BLaER1 treated with 17β-estradiol and CSF1 and Interleukin-3, amounts not matched to agents 10 nM and 100 nM (cell line): ENCODE data around the gene DMXL2.

Experiments
- H3K27ac ChIP-seq, 11 experiments: shearing (Covaris generic); formaldehyde crosslinking; 2 replicates each; pipeline ENCODE4 v1.8.1; 2022
- H3K27me3 ChIP-seq, 11 experiments: shearing (Covaris generic); formaldehyde crosslinking; 2 replicates each; pipeline ENCODE4 v1.8.1; 2022
- H3K36me3 ChIP-seq, 11 experiments: shearing (Covaris generic); formaldehyde crosslinking; 2 replicates each; pipeline ENCODE4 v1.8.1; 2022
- H3K4me1 ChIP-seq, 10 experiments: shearing (Covaris generic); formaldehyde crosslinking; 2 replicates each; pipeline ENCODE4 v1.8.1; 2022
- H3K4me2 ChIP-seq, 11 experiments: shearing (Covaris generic); formaldehyde crosslinking; 2 replicates each; pipeline ENCODE4 v1.8.1; 2022
- H3K4me3 ChIP-seq, 10 experiments: shearing (Covaris generic); formaldehyde crosslinking; 2 replicates each; pipeline ENCODE4 v1.8.1; 2022
- H3K9ac ChIP-seq, 11 experiments: shearing (Covaris generic); formaldehyde crosslinking; 2 replicates each; pipeline ENCODE4 v1.8.1; 2022
- H3K9me3 ChIP-seq, 11 experiments: shearing (Covaris generic); formaldehyde crosslinking; replicated peaks in 1 of 11; 2 replicates each; pipeline ENCODE4 v1.8.1; 2022
- H4K20me1 ChIP-seq, 11 experiments: shearing (Covaris generic); formaldehyde crosslinking; 2 replicates each; pipeline ENCODE4 v1.8.1; 2022
- Cebpa-rat ChIP-seq, 11 experiments: shearing (Covaris generic); IDR thresholded peaks; 2 replicates each; pipeline ENCODE4 v1.8.1; 2022

DMXL2 gene

GRCh38 chr15:51503003-51503402 lies 119.6 kb downstream of the DMXL2 start:
- Histone ChIP-seq H3K36me3 (peaks cover 0 to 100% (median 8%) of the 10 kb centered on the region in 11 experiments; a peak in 13 of 22 replicates), H3K9me3 (no peaks in the 10 kb centered on the region), H3K27ac (no peak overlapping the region), H3K4me2 (no peak overlapping the region), H3K27me3 (no peaks in the 10 kb centered on the region), H3K9ac (no peak overlapping the region), H3K4me3 (no peak overlapping the region), H4K20me1 (peaks cover 0 to 79% (median 0%) of the 10 kb centered on the region in 11 experiments; a peak in 4 of 22 replicates), H3K4me1 (peaks cover 0 to 13% (median 0%) of the 10 kb centered on the region in 10 experiments; a peak in 1 of 20 replicates)
- TF ChIP-seq Cebpa-rat (IDR thresholded peaks at IDR 0.05), result no peak

- Histone ChIP-seq H3K27me3 (no peaks in the 10 kb centered on the region), H3K4me1 (peaks cover 0 to 26% (median 9%) of the 10 kb centered on the region in 10 experiments; a peak in 14 of 20 replicates), H3K4me3 (no peak overlapping the region), H3K36me3 (peaks cover 0 to 95% (median 8%) of the 10 kb centered on the region in 11 experiments; a peak in 11 of 22 replicates), H3K4me2 (no peak overlapping the region), H3K9ac (no peak overlapping the region), H3K27ac (no peak overlapping the region), H4K20me1 (peaks cover 0 to 89% (median 0%) of the 10 kb centered on the region in 11 experiments; a peak in 4 of 22 replicates), H3K9me3 (no peaks in the 10 kb centered on the region)
- TF ChIP-seq Cebpa-rat (IDR thresholded peaks at IDR 0.05), result no peak
Measured at GRCh38 chr15:51499379-51499976, 123.1 kb downstream of the DMXL2 start.

- Histone ChIP-seq H3K4me3 (no peak overlapping the region), H3K4me2 (no peak overlapping the region), H3K9ac (no peak overlapping the region), H3K36me3 (peaks cover 0 to 92% (median 8%) of the 10 kb centered on the region in 11 experiments; a peak in 11 of 22 replicates), H3K27ac (no peak overlapping the region), H3K27me3 (no peaks in the 10 kb centered on the region), H4K20me1 (peaks cover 0 to 89% (median 0%) of the 10 kb centered on the region in 11 experiments; a peak in 4 of 22 replicates), H3K4me1 (peaks cover 0 to 26% (median 9%) of the 10 kb centered on the region in 10 experiments; a peak in 14 of 20 replicates), H3K9me3 (no peaks in the 10 kb centered on the region)
- TF ChIP-seq Cebpa-rat (IDR thresholded peaks at IDR 0.05), result no peak
Measured at GRCh38 chr15:51497806-51498205, 124.8 kb downstream of the DMXL2 start.

- H3K36me3 ChIP-seq, result peaks cover 0 to 91% (median 8%) of the 10 kb centered on the region in 11 experiments; a peak in 9 of 22 replicates
Measured at GRCh38 chr15:51496246-51496645, 126.3 kb downstream of the DMXL2 start.

GRCh38 chr15:51494411-51495314 lies 127.9 kb downstream of the DMXL2 start:
- no peak overlapping the region for H3K4me2 ChIP-seq
- no peak overlapping the region for H3K27ac ChIP-seq
- no peaks in the 10 kb centered on the region for H3K9me3 ChIP-seq
- no peak overlapping the region for H3K9ac ChIP-seq
- peaks cover 0 to 91% (median 8%) of the 10 kb centered on the region in 11 experiments; a peak in 9 of 22 replicates for H3K36me3 ChIP-seq
- TF ChIP-seq Cebpa-rat (IDR thresholded peaks at IDR 0.05), result no peak
- H3K4me3 ChIP-seq, result no peak overlapping the region
- no peaks in the 10 kb centered on the region for H3K27me3 ChIP-seq
- peaks cover 0 to 95% (median 0%) of the 10 kb centered on the region in 11 experiments; a peak in 3 of 22 replicates for H4K20me1 ChIP-seq
- peaks cover 0 to 26% (median 9%) of the 10 kb centered on the region in 10 experiments; a peak in 14 of 20 replicates for H3K4me1 ChIP-seq

More at GRCh38 chr15:51496246-51496645, 126.3 kb downstream of the DMXL2 start:
- peaks cover 0 to 96% (median 0%) of the 10 kb centered on the region in 11 experiments; a peak in 4 of 22 replicates for H4K20me1 ChIP-seq
- no peaks in the 10 kb centered on the region for H3K9me3 ChIP-seq
- no peak for TF ChIP-seq Cebpa-rat (IDR thresholded peaks at IDR 0.05)
- no peak overlapping the region for H3K4me3 ChIP-seq
- no peaks in the 10 kb centered on the region for H3K27me3 ChIP-seq
- H3K27ac ChIP-seq, result no peak overlapping the region
- H3K9ac ChIP-seq, result no peak overlapping the region
- peaks cover 0 to 26% (median 9%) of the 10 kb centered on the region in 10 experiments; a peak in 14 of 20 replicates for H3K4me1 ChIP-seq
- H3K4me2 ChIP-seq, result peak overlapping the region in 7 of 11 experiments; percentile 2 to 35 (median 13); a peak in 7 of 22 replicates

- peaks cover 0 to 91% (median 8%) of the 10 kb centered on the region in 11 experiments; a peak in 9 of 22 replicates for H3K36me3 ChIP-seq
- no peaks in the 10 kb centered on the region for H3K9me3 ChIP-seq
- H3K9ac ChIP-seq, result no peak overlapping the region
- H3K27ac ChIP-seq, result no peak overlapping the region
- H4K20me1 ChIP-seq, result peaks cover 0 to 95% (median 0%) of the 10 kb centered on the region in 11 experiments; a peak in 3 of 22 replicates
- H3K4me1 ChIP-seq, result peaks cover 0 to 26% (median 9%) of the 10 kb centered on the region in 10 experiments; a peak in 14 of 20 replicates
- H3K4me3 ChIP-seq, result no peak overlapping the region
- no peaks in the 10 kb centered on the region for H3K27me3 ChIP-seq
- no peak for TF ChIP-seq Cebpa-rat (IDR thresholded peaks at IDR 0.05)
- H3K4me2 ChIP-seq, result no peak overlapping the region
Measured at GRCh38 chr15:51493892-51494291, 128.7 kb downstream of the DMXL2 start.

- H3K27ac ChIP-seq, result no peak overlapping the region
- H3K9ac ChIP-seq, result no peak overlapping the region
- H4K20me1 ChIP-seq, result peaks cover 0 to 90% (median 0%) of the 10 kb centered on the region in 11 experiments; a peak in 3 of 22 replicates
- no peak for TF ChIP-seq Cebpa-rat (IDR thresholded peaks at IDR 0.05)
- peaks cover 3 to 91% (median 9%) of the 10 kb centered on the region in 11 experiments; a peak in 20 of 22 replicates for H3K36me3 ChIP-seq
- no peak overlapping the region for H3K4me2 ChIP-seq
- no peaks in the 10 kb centered on the region for H3K27me3 ChIP-seq
- H3K4me3 ChIP-seq, result no peak overlapping the region
- H3K9me3 ChIP-seq, result peaks cover 0 to 3% (median 0%) of the 10 kb centered on the region in 11 experiments; a peak in 4 of 22 replicates
- peaks cover 0 to 20% (median 9%) of the 10 kb centered on the region in 10 experiments; a peak in 14 of 20 replicates for H3K4me1 ChIP-seq
Measured at GRCh38 chr15:51492528-51492927, 130.0 kb downstream of the DMXL2 start.

GRCh38 chr15:51491941-51492340 lies 130.6 kb downstream of the DMXL2 start:
- Histone ChIP-seq H3K36me3 (peaks cover 7 to 91% (median 12%) of the 10 kb centered on the region in 11 experiments; a peak in 20 of 22 replicates), H3K27me3 (no peaks in the 10 kb centered on the region)
- no peak for TF ChIP-seq Cebpa-rat (IDR thresholded peaks at IDR 0.05)

More at GRCh38 chr15:51491941-51492340, 130.6 kb downstream of the DMXL2 start:
- peaks cover 0 to 89% (median 0%) of the 10 kb centered on the region in 11 experiments; a peak in 3 of 22 replicates for H4K20me1 ChIP-seq
- no peak overlapping the region for H3K27ac ChIP-seq
- H3K4me2 ChIP-seq, result no peak overlapping the region
- peaks cover 0 to 6% (median 0%) of the 10 kb centered on the region in 11 experiments; a peak in 4 of 22 replicates for H3K9me3 ChIP-seq
- H3K4me1 ChIP-seq, result peaks cover 0 to 14% (median 9%) of the 10 kb centered on the region in 10 experiments; a peak in 14 of 20 replicates
- H3K9ac ChIP-seq, result no peak overlapping the region
- H3K4me3 ChIP-seq, result no peak overlapping the region
